ENCODE data around the gene SMIM44.

GRCh38 chr19:3527238-3527910 lies 44.1 kb upstream of the SMIM44 start:
- TF ChIP-seq CTCF (IDR thresholded peaks at IDR 0.05) (no peak), POLR2A (IDR thresholded peaks at IDR 0.05) (no peak)

All from thyroid gland (tissue), 4 donors.